ENCODE data around the gene IGF2BP2. TPM values are rescaled to one million over a fixed set of nuclear protein-coding genes. Genes with fewer than 3 reads are reported as not detected.
"Not testable (repeated sequence)": the region's sequence is repeated elsewhere in the genome, so short reads cannot be mapped to it uniquely, and the experiment has no call there.

The IGF2BP2 gene
- total and polyA plus RNA-seq, 2 of the 8 experiments (the other 6 are each of a cell fraction or from before 2014, with no cell fraction given), result 7.4 to 121 TPM

GRCh38 chr3:185768578-185768982, 56.3 kb downstream of the IGF2BP2 start:
- not testable (repeated sequence) for H3K79me1 ChIP-seq (ENCODE audit: low read depth, low read length); H4K5ac ChIP-seq (ENCODE audit: insufficient read length, low read depth, low read length); H4K91ac ChIP-seq (replicated peaks; ENCODE audit: insufficient read length, low read length); H2AK5ac ChIP-seq (ENCODE audit: low read depth, low read length); H3K4ac ChIP-seq (replicated peaks; ENCODE audit: insufficient read length, low read depth, low read length); H3K36me3 ChIP-seq (ENCODE audit: control insufficient read depth in 2 of 4, insufficient read depth in 4 of 4, low read length in 3 of 4); H3K56ac ChIP-seq (replicated peaks; ENCODE audit: insufficient read length, low read depth, low read length); H3K9ac ChIP-seq (replicated peaks in 1 of 4; ENCODE audit: extremely low read depth in 1 of 4, low read depth in 3 of 4, low read length in 3 of 4); H3K27ac ChIP-seq (ENCODE audit: low read depth, low read length); H3K4me3 ChIP-seq (ENCODE audit: extremely low read depth in 1 of 4, insufficient read depth in 2 of 4, low read depth in 3 of 4, low read length in 4 of 4); H3K18ac ChIP-seq (ENCODE audit: extremely low read depth, low read length); H3K23ac ChIP-seq (ENCODE audit: insufficient read length); H2AFZ ChIP-seq (ENCODE audit: low read length); H2BK15ac ChIP-seq (ENCODE audit: low read length); H3K23me2 ChIP-seq (ENCODE audit: low read depth, low read length); H3K27me3 ChIP-seq (replicated peaks in 1 of 4; ENCODE audit: control insufficient read depth in 3 of 4, extremely low read depth in 1 of 4, insufficient read depth in 3 of 4, low read length in 3 of 4); H2BK5ac ChIP-seq (ENCODE audit: low read depth, low read length); H2BK20ac ChIP-seq (ENCODE audit: low read length); H3K9me3 ChIP-seq (ENCODE audit: insufficient read depth in 2 of 2, low read depth in 1 of 2, low read length in 1 of 2); H2BK12ac ChIP-seq (ENCODE audit: low read depth, low read length); H3K14ac ChIP-seq (ENCODE audit: insufficient read length); H3K4me2 ChIP-seq (ENCODE audit: insufficient read depth in 1 of 2, low read depth in 2 of 2, low read length in 2 of 2); H2BK120ac ChIP-seq (replicated peaks; ENCODE audit: low read depth, low read length); H4K8ac ChIP-seq (ENCODE audit: extremely low read depth, insufficient read depth, low read length)
- peaks cover 32 to 36% of the 10 kb centered on the region in 2 experiments for H4K20me1 ChIP-seq (replicated peaks in 1 of 2; ENCODE audit: control insufficient read depth in 1 of 2, insufficient read depth in 2 of 2, low read length in 2 of 2)
- peaks cover under 1 to 26% (median 5%) of the 10 kb centered on the region in 4 experiments; a peak in 6 of 7 replicates for H3K4me1 ChIP-seq (replicated peaks in 1 of 4; ENCODE audit: control insufficient read depth in 3 of 4, insufficient read depth in 4 of 4, low read length in 3 of 4)
- 75% methylated on average over 4 of the region's 4 CpGs; no CpG with 5 or more reads in 1 of the 2 experiments for WGBS, 2 experiments (ENCODE audit: extremely low coverage in 1 of 2, insufficient coverage in 1 of 2, insufficient read length in 1 of 2, insufficient replicate concordance in 2 of 2, low coverage in 1 of 2, low lambda C conversion rate in 2 of 2, missing lambda C conversion rate in 1 of 2)
- POLR2A ChIA-PET (ENCODE audit: partially characterized antibody), result interaction anchor here (0.6 to 1.5 kb wide), 13 partner anchors 11 to 639 kb away, joined by 3 to 5 read pairs (median 3); no protein-coding TSS in a partner anchor
- CTCF ChIA-PET (ENCODE audit: partially characterized antibody), result interaction anchor here (0.6 to 17.0 kb wide), 42 partner anchors 9 to 154 kb away, joined by 3 to 345 read pairs (median 6); no protein-coding TSS in a partner anchor
- H3K79me2 ChIP-seq (ENCODE audit: control insufficient read depth in 1 of 2, insufficient read depth in 2 of 2, low read length in 2 of 2), result peaks cover 5 to 94% of the 10 kb centered on the region in 2 experiments
- FAIRE-seq, result peak; percentile 50
- peak; percentile 70 to 74 for TF ChIP-seq RAD21 (IDR thresholded peaks at IDR 0.05 in 1 of 2, conservative IDR thresholded peaks at IDR 0.05 in 1 of 2; ENCODE audit: low read depth in 2 of 2, low read length in 2 of 2)
- peak; percentile 66 for TF ChIP-seq ATF3 (IDR thresholded peaks at IDR 0.05; ENCODE audit: insufficient read depth, low read depth, low read length)
- peak in 2 of 3 experiments; percentile 59 to 77; a peak in 3 of 4 replicates for TF ChIP-seq CTCF (IDR thresholded peaks at IDR 0.05; ENCODE audit: control extremely low read depth in 1 of 3, insufficient read depth in 1 of 3, low read depth in 1 of 3, low read length in 3 of 3)
- peak; percentile 81 for TF ChIP-seq USF2 (IDR thresholded peaks at IDR 0.05; ENCODE audit: low read length)
- DNase-seq (ENCODE audit: low read depth in 1 of 2, low spot score in 2 of 2), result peak in 1 of 2 experiments; percentile 74

All from H1 (cell line).